Sigmoid colon (tissue), 7 donors: Measurements from ENCODE around the gene ENTR1. TPM values are rescaled to one million over a fixed set of nuclear protein-coding genes. Genes with fewer than 3 reads are reported as not detected.
A peak's percentile ranks its signal among the peaks of the same experiment; 100 is the strongest.

Source experiments
- DNase-seq: peaks from one replicate; pipeline ENCODE4 v3.0.0-alpha.2; 2019
- H3K27ac ChIP-seq, 4 donors: fragments of 200-600 bp; sonication (generic); one replicate each; pipeline ENCODE4 v1.5.1; 2016 to 2019; ENCODE audit warnings: mild to moderate bottlenecking in 1 of 4
- H3K27me3 ChIP-seq, 3 donors: fragments of 200-600 bp; sonication (generic); one replicate each; pipeline ENCODE4 v1.5.1; 2019; ENCODE audit warnings: mild to moderate bottlenecking in 1 of 3
- H3K36me3 ChIP-seq, 4 donors: fragments of 200-600 bp; sonication (generic); one replicate each; pipeline ENCODE4 v1.5.1; 2016 to 2019
- H3K4me1 ChIP-seq, 4 donors: fragments of 200-600 bp; sonication (generic); one replicate each; pipeline ENCODE4 v1.5.1; 2017 to 2019
- H3K4me3 ChIP-seq, 4 donors: fragments of 200-600 bp; sonication (generic); one replicate each; pipeline ENCODE4 v1.5.1; 2017 to 2019; ENCODE audit warnings: mild to moderate bottlenecking in 2 of 4, moderate library complexity in 1 of 4
- H3K9me3 ChIP-seq, 4 donors: fragments of 200-600 bp in 3 of 4; sonication (generic) in 3 of 4; one replicate each; pipeline versions ENCODE4 v1.5.1 to v1.6.1; 2013 to 2019
- CTCF ChIP-seq, 4 experiments: fragments of 450-650 bp in 3 of 4; fragments of 200-600 bp in 1 of 4; IDR thresholded peaks; one replicate each; pipeline ENCODE4 v1.5.1; 2016 to 2019; ENCODE audit warnings: antibody characterized with exemption in 4 of 4, mild to moderate bottlenecking in 3 of 4, moderate library complexity in 2 of 4
- EP300 ChIP-seq, 4 donors: sonication (generic); formaldehyde crosslinking; IDR thresholded peaks; one replicate each; pipeline ENCODE4 v1.6.1; 2017; ENCODE audit warnings: antibody characterized with exemption in 4 of 4
- POLR2A ChIP-seq, 2 donors: fragments of 450-650 bp; IDR thresholded peaks; one replicate each; pipeline ENCODE4 v1.6.1; 2016; ENCODE audit warnings: antibody characterized with exemption in 2 of 2, mild to moderate bottlenecking in 2 of 2, moderate library complexity in 2 of 2
- POLR2AphosphoS5 ChIP-seq, 4 donors: sonication (generic); formaldehyde crosslinking; IDR thresholded peaks; one replicate each; pipeline ENCODE4 v1.6.1; 2017; ENCODE audit warnings: antibody characterized with exemption in 4 of 4
- WGBS, 2 donors: extraction: QIAGEN DNeasy Blood & Tissue Kit; methylation state at CpG; one replicate each; pipeline ENCODE4 v1.1.7; 2013; 5-methylcytosine and 5-hydroxymethylcytosine counted together
- intact Hi-C: fragments of 100-400 bp; cut with DNase I; formaldehyde crosslinking; loops from one replicate; pipeline ENCODE4 v1.15.1; 2023
- polyA plus RNA-seq, 3 donors: library from polyadenylated mRNA; stranded (reverse); fragments of 200-250 nt; gene quantifications; one replicate each; pipeline ENCODE4 v1.2.3, GENCODE V29; 2013
- total RNA-seq, 4 donors: library from RNA; depleted of rRNA; stranded (reverse); fragments of >200 nt; gene quantifications; one replicate each; pipeline ENCODE4 v1.1.0, GENCODE V29; 2016
- donor health status: healthy with polysubstance abuse.
- donor health status: Bipolar disorder and iron deficiency.
- donor health status: healthy.

Gene ENTR1
- total and polyA plus RNA-seq, 7 donors, result 16.2 to 47.2 (median 30.6) TPM

- peaks cover 2 to 39% (median 34%) of the 10 kb centered on the region in 4 donors for H3K4me1 ChIP-seq
- DNase-seq, result peak; percentile 78
- peak within 1 kb of the TSS; percentile 83 to 100 (median 86) for H3K4me3 ChIP-seq
- peak within 1 kb of the TSS; percentile 83 to 85 (median 84) for H3K27ac ChIP-seq
- peaks cover 22 to 48% (median 27%) of the 10 kb centered on the region in 4 donors for H3K36me3 ChIP-seq
- no peaks in the 10 kb centered on the region for H3K9me3 ChIP-seq
- 6 to 10% methylated on average over 90 of the region's 90 CpGs for WGBS, 2 donors
- intact Hi-C loops, result no loop called here
- H3K27me3 ChIP-seq, result no peaks in the 10 kb centered on the region
- no peak for TF ChIP-seq EP300 (IDR thresholded peaks at IDR 0.05)
- no peak for TF ChIP-seq POLR2A (IDR thresholded peaks at IDR 0.05)
- TF ChIP-seq POLR2AphosphoS5 (IDR thresholded peaks at IDR 0.05), result peak in 2 of 4 donors; percentile 61 to 71
- peak in 3 of 4 experiments; percentile 25 to 60 (median 49) for TF ChIP-seq CTCF (IDR thresholded peaks at IDR 0.05)
Observed at GRCh38 chr9:136439481-136440408, 29.3 kb upstream of the ENTR1 start, which contains the start of gene INPP5E. Gene INPP5E, minus strand, starts transcription at chr9:136439845. Its CDS starts 426 bp downstream, at chr9:136439419.

- WGBS, 2 donors, result 1% methylated on average over 91 of the region's 91 CpGs
- no peaks in the 10 kb centered on the region for H3K27me3 ChIP-seq
- peak overlapping the region; percentile 83 to 85 (median 84) for H3K27ac ChIP-seq
- TF ChIP-seq POLR2AphosphoS5 (IDR thresholded peaks at IDR 0.05), result no peak
- H3K4me3 ChIP-seq, result peak overlapping the region; percentile 83 to 100 (median 86)
- intact Hi-C loops, result no loop called here
- H3K9me3 ChIP-seq, result no peaks in the 10 kb centered on the region
- H3K4me1 ChIP-seq, result peaks cover 2 to 39% (median 34%) of the 10 kb centered on the region in 4 donors
- peaks cover 15 to 48% (median 25%) of the 10 kb centered on the region in 4 donors for H3K36me3 ChIP-seq
- DNase-seq, result no peak
Observed at GRCh38 chr9:136438548-136439480, 28.4 kb upstream of the ENTR1 start.

- no peak for DNase-seq
- peaks cover 2 to 39% (median 34%) of the 10 kb centered on the region in 4 donors for H3K4me1 ChIP-seq
- H3K9me3 ChIP-seq, result no peaks in the 10 kb centered on the region
- TF ChIP-seq EP300 (IDR thresholded peaks at IDR 0.05), result no peak
- TF ChIP-seq POLR2AphosphoS5 (IDR thresholded peaks at IDR 0.05), result no peak
- TF ChIP-seq CTCF (IDR thresholded peaks at IDR 0.05), result no peak
- no peak for TF ChIP-seq POLR2A (IDR thresholded peaks at IDR 0.05)
- no peaks in the 10 kb centered on the region for H3K27me3 ChIP-seq
- 45 to 56% methylated on average over 37 of the region's 37 CpGs for WGBS, 2 donors
- intact Hi-C loops, result no loop called here
- peaks cover 12 to 47% (median 17%) of the 10 kb centered on the region in 4 donors for H3K36me3 ChIP-seq
- peak overlapping the region in 1 of 4 donors; percentile 83 for H3K27ac ChIP-seq
- peak overlapping the region; percentile 83 to 100 (median 86) for H3K4me3 ChIP-seq
Observed at GRCh38 chr9:136437839-136438547, 27.6 kb upstream of the ENTR1 start.

GRCh38 chr9:136437430-136437829 lies 27.0 kb upstream of the ENTR1 start:
- Histone ChIP-seq H3K27ac (peak overlapping the region in 1 of 4 donors; percentile 9), H3K27me3 (no peaks in the 10 kb centered on the region), H3K4me1 (peaks cover 2 to 39% (median 34%) of the 10 kb centered on the region in 4 donors), H3K36me3 (peaks cover 10 to 47% (median 14%) of the 10 kb centered on the region in 4 donors), H3K4me3 (peak overlapping the region in 3 of 4 donors; percentile 84 to 100 (median 89)), H3K9me3 (no peaks in the 10 kb centered on the region)
- 58 to 75% methylated on average over 8 of the region's 8 CpGs for WGBS, 2 donors
- no peak for TF ChIP-seq EP300 (IDR thresholded peaks at IDR 0.05)
- TF ChIP-seq CTCF (IDR thresholded peaks at IDR 0.05), result no peak
- no peak for TF ChIP-seq POLR2A (IDR thresholded peaks at IDR 0.05)
- no peak for TF ChIP-seq POLR2AphosphoS5 (IDR thresholded peaks at IDR 0.05)
- no peak for DNase-seq
- intact Hi-C loops, result no loop called here
